ENCODE data around the gene SERPINC1.
"Not testable (repeated sequence)": the region's sequence is repeated elsewhere in the genome, so short reads cannot be mapped to it uniquely, and the experiment has no call there.

SERPINC1 gene

GRCh38 chr1:173917149-173917548, at the start of gene SERPINC1:
SERPINC1 (minus strand) TSS chr1:173917327; CDS start chr1:173917259, 68 bp downstream.
- DNase-seq, result no peak

GRCh38 chr1:173965896-173966295, 48.8 kb upstream of the SERPINC1 start:
- DNase-seq, result not testable (repeated sequence)

DNA sequence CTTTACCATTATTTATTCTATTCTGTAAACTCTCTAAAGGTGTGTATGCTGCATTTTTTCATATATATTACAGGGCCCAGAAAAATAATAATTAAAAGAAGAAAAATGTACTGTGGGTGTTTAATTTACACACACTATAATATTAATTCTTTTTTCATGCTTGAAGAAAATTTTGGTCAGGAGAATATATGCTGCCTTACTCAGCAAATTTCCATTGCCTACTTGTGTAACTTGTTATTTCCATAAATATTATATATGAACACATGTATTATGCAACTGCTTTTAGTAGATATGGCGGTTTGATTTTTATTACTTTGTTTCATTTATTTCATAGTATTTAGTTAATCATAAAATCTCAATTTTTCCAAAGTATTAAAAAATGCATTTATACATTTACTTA, 46.4 kb upstream of the SERPINC1 start:
- no peak for DNase-seq

- no peak for DNase-seq
These were observed 43.5 kb upstream of the SERPINC1 start for GRCh38 chr1:173960625-173961024.

DNA sequence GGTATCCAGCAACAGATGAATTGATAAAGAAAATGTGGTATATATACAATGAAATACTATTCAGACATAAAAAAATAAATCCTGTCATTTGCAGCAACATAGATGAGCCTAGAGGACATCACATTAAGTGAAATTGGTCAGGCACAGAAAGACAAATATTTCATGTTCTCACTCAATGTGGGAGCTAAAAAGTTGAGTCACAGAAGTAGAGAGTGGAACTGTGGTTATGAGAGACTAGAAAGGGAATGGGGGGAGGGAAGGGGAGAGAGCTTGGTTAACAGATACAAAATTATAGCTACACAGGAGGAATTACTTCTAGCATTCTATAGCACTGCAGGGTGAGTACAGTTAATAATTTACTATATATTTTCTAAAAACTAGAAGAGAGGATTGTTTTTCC, 37.1 kb upstream of the SERPINC1 start:
- no peak for DNase-seq

- DNase-seq, result no peak
These were observed 31.5 kb upstream of the SERPINC1 start for GRCh38 chr1:173948594-173948993.

DNA sequence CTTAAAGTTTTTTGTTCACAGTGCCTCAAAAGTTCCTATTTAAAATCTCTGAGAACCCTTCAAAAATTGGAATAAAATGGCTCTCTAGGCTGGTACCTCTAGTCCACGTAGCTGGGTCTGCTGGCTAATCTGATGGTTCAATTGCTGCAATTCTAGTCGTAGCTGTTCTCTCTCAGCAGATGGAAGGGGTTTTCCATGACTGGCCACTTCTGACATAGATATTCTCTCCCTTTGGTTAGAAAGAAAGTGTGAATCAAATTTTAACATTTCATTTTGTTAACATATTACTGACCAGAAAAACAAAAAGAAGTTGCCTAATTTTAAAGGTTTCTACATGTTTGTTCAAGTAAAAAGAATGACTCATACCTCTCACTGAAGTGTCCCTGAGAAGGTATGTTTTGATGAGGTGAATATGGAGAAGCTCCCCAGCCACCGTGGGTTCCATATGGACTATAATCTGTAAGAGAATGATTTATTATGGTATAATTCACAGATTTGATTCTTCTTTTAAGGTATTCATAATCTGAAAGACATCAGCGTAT, 29.3 kb upstream of the SERPINC1 start:
- no peak for DNase-seq

DNA sequence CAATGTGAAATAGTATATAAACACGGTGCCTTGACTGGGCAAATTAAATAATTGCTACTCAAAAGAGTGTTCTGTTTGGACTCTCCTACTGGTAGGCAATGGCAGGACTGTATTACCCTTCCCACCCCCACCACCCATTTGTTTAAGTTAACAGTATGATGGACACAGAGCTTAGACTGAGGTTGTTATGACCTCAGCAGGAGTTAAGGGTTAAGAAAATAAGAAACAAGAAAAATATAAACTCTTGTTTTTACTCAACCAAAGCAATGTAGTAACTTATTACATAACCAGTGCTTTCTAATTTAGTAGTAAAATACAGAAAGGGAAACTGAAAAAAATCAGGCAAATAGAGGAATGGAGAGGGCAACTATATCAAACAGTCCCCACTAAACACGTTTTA, 19.9 kb upstream of the SERPINC1 start:
- DNase-seq, result no peak

DNA sequence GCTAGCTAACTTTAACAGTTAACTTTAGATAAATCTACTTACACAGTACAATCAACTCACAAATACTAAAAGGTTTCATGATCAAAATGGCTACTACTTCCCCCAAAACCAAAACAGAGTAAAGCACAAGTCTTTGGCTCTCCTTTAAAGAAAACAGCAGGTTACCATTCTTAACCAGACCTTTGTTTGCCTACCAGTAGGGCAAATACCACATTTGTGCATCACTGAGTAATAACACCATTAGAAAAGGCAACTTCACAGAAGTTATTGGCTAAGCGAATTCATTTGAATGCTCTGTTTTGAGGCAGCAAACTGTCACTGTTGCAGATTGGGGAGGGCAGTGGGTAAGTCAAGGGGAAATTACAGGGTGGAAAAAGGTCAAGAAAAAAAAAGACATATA, 17.3 kb upstream of the SERPINC1 start:
- no peak for DNase-seq

DNA sequence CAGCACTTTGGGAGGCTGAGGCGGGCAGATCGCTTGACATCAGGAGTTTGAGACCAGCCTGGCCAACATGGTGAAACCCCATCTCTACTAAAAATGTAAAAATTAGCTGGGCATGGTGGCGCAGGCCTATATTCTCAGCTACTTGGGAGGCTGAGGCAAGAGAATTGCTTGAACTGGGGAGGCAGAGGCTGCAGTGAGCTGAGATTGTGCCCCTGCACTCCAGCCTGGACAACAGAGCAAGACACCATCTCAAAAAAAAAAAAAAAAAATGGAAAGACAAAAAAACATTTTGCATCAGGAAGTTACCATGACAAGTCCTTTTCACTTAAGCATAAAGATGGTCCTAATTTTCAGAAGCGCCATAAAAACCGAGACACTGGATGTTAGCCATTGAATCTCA, 13.4 kb upstream of the SERPINC1 start:
- DNase-seq, result not testable (repeated sequence)

GRCh38 chr1:173925306-173926242, 8.4 kb upstream of the SERPINC1 start:
- no peak for DNase-seq

GRCh38 chr1:173920861-173921260, 3.7 kb upstream of the SERPINC1 start:
- no peak for DNase-seq

DNA sequence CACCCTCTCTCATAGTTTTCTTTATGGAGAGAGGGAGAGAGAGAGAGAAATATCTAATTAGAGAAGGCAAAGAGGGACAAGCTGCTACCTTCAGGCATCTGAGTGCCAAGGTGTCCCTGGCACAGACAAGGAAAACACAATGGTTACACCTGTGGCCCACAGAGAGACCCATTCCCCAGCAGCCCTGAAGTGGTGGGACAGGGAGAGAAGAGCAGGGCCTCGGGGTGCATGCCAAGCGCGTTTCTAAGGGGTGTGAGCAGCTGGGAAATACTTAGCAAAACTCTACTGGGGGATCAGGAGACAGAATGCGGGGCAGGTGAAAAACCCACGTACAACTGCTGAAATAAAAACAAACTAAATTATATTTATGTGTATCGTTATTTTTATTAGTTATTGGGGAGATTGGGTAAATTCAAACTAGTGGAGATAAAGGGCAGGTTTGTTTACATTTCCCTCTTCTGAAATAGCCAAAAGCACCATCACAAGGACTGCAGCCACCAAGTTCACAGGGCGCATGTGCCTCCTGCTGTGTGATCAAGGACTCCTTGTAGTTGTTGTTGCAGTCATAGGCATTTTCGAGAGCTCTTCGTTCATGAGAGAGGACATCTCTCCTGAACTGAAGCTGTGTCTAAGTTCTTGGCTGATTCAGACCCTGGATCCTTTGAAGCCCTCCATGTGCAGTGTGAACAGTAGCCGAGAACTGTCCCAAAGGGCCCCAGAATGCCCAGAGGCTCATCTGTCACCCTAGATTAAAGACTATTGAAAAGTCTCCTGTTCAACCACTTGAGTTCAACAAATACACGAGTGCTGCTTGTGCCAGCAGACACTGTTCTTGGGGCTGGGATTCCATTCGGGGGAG, 737 bp upstream of the SERPINC1 start:
- no peak for DNase-seq

- DNase-seq, result no peak
These were observed 460 bp downstream of the SERPINC1 start for GRCh38 chr1:173916667-173917066.

DNA sequence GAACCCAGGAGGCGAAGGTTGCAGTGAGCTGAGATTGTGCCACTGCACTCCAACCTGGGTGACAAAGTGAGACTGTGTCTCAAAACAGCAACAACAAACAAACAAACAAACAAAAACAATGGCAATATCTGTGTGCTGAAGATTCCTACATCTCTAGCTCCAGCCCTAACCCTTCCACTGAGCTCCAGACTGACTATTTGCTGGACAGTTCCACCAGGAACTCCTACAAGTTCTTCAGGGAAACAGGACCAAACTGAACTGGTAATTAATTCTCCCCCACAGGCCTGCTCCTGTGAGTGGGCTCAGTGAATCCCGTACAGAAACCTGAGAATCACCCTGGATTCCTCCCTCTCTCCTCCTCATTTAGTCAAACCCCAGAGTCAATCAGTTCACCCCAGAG, 1.5 kb downstream of the SERPINC1 start:
- no peak for DNase-seq

- no peak for DNase-seq
These were observed 2.7 kb downstream of the SERPINC1 start for GRCh38 chr1:173914366-173914871.

- DNase-seq, result no peak
These were observed 4.0 kb downstream of the SERPINC1 start for GRCh38 chr1:173913111-173913510.

DNA sequence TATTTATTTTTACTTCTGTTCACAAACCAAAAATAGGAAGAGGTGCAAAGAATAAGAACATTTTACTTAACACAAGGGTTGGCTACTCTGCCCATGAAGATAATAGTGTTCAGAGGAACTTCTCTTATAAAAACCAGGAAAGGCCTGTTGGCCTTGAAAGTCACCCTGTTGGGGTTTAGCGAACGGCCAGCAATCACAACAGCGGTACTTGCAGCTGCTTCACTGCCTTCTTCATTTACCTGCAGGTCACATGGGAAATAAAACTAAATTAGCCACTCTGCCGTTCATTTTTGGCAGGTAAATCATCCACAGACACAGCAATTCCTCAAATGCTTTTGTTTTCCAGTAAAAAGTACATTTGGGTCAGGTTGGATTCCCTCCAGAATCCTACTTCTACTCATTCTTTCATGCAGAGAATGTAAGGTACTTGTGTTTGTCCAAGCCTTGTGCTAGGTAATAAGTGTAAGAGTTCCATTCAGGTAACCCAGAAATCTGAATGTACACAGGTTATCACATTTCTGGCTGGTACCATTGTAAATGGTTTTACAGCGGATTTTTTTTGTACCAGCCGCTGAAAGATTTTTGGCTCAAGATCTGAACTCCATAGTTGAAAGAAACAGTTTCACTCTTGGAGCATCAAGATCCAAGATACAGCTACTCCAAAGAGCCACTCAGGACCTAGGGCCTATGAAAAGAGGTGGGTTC, 13.1 kb downstream of the SERPINC1 start:
- DNase-seq, result no peak

DNA sequence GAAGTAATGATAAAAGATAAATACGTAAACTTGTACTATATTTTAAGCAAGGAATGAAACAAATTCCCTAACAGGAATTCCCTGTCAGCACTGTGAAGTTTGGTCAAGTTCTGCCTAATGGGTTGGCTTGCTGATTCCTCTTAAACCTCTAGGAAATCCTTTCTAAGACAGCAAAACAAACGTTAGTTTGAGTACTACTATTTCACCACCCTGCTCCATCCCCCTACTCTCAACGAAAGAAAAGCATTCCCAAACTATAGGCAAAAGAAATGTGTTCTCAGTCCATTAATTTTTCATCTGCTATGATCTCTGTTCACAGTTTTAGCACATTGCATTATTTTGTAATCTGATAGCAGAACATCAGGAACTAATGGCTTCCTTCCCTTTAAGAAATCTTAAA, 16.1 kb downstream of the SERPINC1 start:
- no peak for DNase-seq

- DNase-seq, result no peak
These were observed 16.7 kb downstream of the SERPINC1 start for GRCh38 chr1:173900427-173900826.

DNA sequence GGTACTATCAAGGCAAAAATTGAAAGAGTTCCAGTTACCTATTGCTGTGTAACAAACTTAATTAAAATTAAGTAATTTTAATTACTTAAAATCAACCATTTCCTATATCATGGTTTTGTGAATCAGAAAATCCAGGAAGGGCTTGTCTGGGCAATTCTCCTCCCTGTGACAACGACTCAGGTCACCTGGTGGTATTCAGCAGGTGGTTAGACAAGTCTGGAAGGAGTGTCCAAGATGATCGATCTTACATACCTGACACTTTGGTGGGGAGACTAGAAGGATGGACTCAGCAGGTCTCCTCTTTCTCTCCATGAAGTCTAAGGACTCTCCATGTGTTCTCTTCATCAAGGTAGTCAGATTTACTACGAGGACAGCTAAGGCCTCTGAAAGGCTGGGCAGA, 22.9 kb downstream of the SERPINC1 start:
- no peak for DNase-seq

- no peak for DNase-seq
These were observed 23.5 kb downstream of the SERPINC1 start for GRCh38 chr1:173893611-173894010.

GRCh38 chr1:173889885-173890284, 27.2 kb downstream of the SERPINC1 start:
- no peak for DNase-seq

All from activated naive CD4-positive, alpha-beta T cell (primary cell).